HEK293T (cell line): Measurements from ENCODE around the gene GFOD2.

Experiments used
- CTCF ChIA-PET: fragments of 350-600 bp; formaldehyde crosslinking; extraction: SDS; loops from one replicate; lab custom pipeline; 2021; ENCODE audit warnings: antibody characterized with exemption, inconsistent platforms; lab: Yijun Ruan, JAX
- POLR2A ChIA-PET: fragments of 350-600 bp; formaldehyde crosslinking; extraction: SDS; loops from one replicate; lab custom pipeline; 2020; ENCODE audit warnings: antibody characterized with exemption, inconsistent platforms; lab: Yijun Ruan, JAX
- DNase-seq: peaks from one replicate; pipeline ENCODE4 v3.0.0; 2012; ENCODE audit warnings: mixed read lengths; ENCODE audit errors: extremely low spot score
- ARNT ChIP-seq: fragments of 450-650 bp; IDR thresholded peaks from 2 replicates; pipeline ENCODE4 v1.6.1; 2017; ENCODE audit warnings: mild to moderate bottlenecking
- BHLHE40 ChIP-seq: fragments of 450-650 bp; IDR thresholded peaks from 2 replicates; pipeline ENCODE4 v1.6.1; 2016; ENCODE audit warnings: mild to moderate bottlenecking, moderate library complexity, borderline replicate concordance
- CTBP1 ChIP-seq: fragments of 450-650 bp; IDR thresholded peaks from 2 replicates; pipeline ENCODE4 v1.6.1; 2016; ENCODE audit warnings: borderline replicate concordance
- ELF4 ChIP-seq: fragments of 450-650 bp; IDR thresholded peaks from 2 replicates; pipeline ENCODE4 v1.6.1; 2017; ENCODE audit warnings: antibody characterized with exemption
- FOXA1 ChIP-seq: fragments of 450-650 bp; IDR thresholded peaks from 2 replicates; pipeline ENCODE4 v1.6.1; 2016; ENCODE audit warnings: mild to moderate bottlenecking
- FOXK2 ChIP-seq: fragments of 450-650 bp; IDR thresholded peaks from 2 replicates; pipeline ENCODE4 v1.6.1; 2016; ENCODE audit warnings: mild to moderate bottlenecking
- FOXM1 ChIP-seq: fragments of 450-650 bp; IDR thresholded peaks from 2 replicates; pipeline ENCODE4 v1.6.1; 2017; ENCODE audit warnings: mild to moderate bottlenecking, borderline replicate concordance
- HDGF ChIP-seq: fragments of 450-650 bp; IDR thresholded peaks from 2 replicates; pipeline ENCODE4 v1.6.1; 2017; ENCODE audit warnings: antibody characterized with exemption, borderline replicate concordance
- L3MBTL2 ChIP-seq: fragments of 450-650 bp; conservative IDR thresholded peaks from 2 replicates; pipeline ENCODE4 v1.6.1; 2016; ENCODE audit warnings: mild to moderate bottlenecking
- LEF1 ChIP-seq: fragments of 450-650 bp; IDR thresholded peaks from 2 replicates; pipeline ENCODE4 v1.6.1; 2017; ENCODE audit warnings: mild to moderate bottlenecking, borderline replicate concordance
- NFRKB ChIP-seq: fragments of 450-650 bp; IDR thresholded peaks from 2 replicates; pipeline ENCODE4 v1.6.1; 2016; ENCODE audit warnings: mild to moderate bottlenecking, moderate library complexity
- SP1 ChIP-seq: fragments of 450-650 bp; IDR thresholded peaks from 2 replicates; pipeline ENCODE4 v1.6.1; 2017
- SUZ12 ChIP-seq: fragments of 450-650 bp; IDR thresholded peaks from 2 replicates; pipeline ENCODE4 v1.6.1; 2016; ENCODE audit warnings: mild to moderate bottlenecking
- TARDBP ChIP-seq: fragments of 450-650 bp; IDR thresholded peaks from 2 replicates; pipeline ENCODE4 v1.6.1; 2016
- ZNF384 ChIP-seq: fragments of 450-650 bp; IDR thresholded peaks from 2 replicates; pipeline ENCODE4 v1.6.1; 2016
- TF ChIP-seq, protein P1 (sequence below): fragments of 450-650 bp; IDR thresholded peaks from 2 replicates; pipeline ENCODE4 v1.6.1; 2016

Gene GFOD2, protein sequence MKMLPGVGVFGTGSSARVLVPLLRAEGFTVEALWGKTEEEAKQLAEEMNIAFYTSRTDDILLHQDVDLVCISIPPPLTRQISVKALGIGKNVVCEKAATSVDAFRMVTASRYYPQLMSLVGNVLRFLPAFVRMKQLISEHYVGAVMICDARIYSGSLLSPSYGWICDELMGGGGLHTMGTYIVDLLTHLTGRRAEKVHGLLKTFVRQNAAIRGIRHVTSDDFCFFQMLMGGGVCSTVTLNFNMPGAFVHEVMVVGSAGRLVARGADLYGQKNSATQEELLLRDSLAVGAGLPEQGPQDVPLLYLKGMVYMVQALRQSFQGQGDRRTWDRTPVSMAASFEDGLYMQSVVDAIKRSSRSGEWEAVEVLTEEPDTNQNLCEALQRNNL

DNA sequence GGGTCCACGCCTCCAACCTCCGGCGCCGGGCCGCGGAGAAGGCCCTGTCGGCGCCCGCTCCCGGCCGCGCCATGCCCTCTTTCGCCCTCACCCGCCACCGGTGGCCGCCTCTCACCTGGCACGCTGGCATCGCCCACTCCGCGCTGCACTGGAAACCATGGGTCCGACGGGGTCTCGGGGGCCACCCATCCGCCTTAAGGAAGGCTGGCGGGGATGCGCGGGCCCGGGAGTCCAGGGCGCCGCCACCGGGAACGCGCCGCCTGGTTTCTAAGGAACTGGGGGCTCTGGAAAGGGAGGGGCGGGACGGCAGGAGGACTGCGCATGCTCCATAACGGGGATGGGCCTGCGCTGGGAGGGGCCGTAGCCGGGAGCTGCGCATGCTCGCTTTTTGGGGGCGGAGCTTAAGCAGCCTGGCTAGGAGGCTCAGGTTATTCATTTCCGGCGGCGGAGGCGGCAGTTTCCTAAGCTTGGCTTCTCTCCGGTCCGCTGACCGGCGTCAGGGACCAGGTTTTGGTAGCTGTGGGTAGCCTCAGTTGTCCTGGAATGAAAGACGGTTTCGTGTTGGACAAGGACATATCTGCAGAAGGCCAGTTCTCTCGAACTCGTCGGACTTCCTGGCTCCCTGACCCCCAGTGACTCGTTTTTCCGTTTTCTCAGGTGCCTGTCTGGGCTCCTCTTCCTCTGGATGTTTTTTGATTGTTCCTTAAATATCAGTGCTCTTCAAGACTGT is at the start of gene GFOD2:
Gene GFOD2, minus strand, starts transcription at position 269 of the 730 bp plus-strand sequence. CDS start 33,601 bp downstream, outside the sequence.
- TF ChIP-seq L3MBTL2 = no peak
- no peak for TF ChIP-seq FOXA1
- CTCF ChIA-PET = no interaction called here
- POLR2A ChIA-PET = interaction anchor here (0.5 to 2.1 kb wide), 31 partner anchors 8 to 216 kb away, joined by 3 to 12 read pairs (median 4); partner anchors contain the start of genes ACD, ENKD1, RANBP10 and TSNAXIP1
- peak; percentile 100 for DNase-seq

DNA sequence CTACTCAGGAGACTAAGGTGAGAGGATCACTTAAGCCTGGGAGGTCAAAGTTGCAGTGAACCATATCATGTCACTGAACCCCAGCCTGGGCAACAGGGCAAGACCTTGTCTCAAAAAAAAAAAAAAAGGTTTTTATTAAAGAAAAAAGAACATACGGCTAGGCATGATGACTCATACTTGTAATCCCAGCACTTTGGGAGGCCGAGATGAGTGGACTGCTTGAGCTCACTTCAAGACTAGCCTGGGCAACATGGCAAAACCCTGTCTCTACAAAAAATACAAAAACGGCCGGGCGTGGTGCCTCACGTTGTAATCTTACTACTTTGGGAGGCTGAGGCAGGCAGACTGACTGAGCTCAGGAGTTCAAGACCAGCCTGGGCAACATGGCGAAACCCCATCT is 48.8 kb upstream of the GFOD2 start:
- TF ChIP-seq L3MBTL2 = no peak
- TF ChIP-seq FOXA1 = no peak
- no peak for TF ChIP-seq SP1
- no peak for TF ChIP-seq BHLHE40
- no peak for TF ChIP-seq FOXK2
- no peak for TF ChIP-seq TARDBP
- TF ChIP-seq SUZ12 = no peak
- no peak for TF ChIP-seq ELF4
- no peak for TF ChIP-seq LEF1
- TF ChIP-seq NFRKB = no peak
- TF ChIP-seq, protein P1, sequence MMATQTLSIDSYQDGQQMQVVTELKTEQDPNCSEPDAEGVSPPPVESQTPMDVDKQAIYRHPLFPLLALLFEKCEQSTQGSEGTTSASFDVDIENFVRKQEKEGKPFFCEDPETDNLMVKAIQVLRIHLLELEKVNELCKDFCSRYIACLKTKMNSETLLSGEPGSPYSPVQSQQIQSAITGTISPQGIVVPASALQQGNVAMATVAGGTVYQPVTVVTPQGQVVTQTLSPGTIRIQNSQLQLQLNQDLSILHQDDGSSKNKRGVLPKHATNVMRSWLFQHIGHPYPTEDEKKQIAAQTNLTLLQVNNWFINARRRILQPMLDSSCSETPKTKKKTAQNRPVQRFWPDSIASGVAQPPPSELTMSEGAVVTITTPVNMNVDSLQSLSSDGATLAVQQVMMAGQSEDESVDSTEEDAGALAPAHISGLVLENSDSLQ = no peak
- no peak for TF ChIP-seq CTBP1
- no peak for TF ChIP-seq FOXM1
- no peak for TF ChIP-seq HDGF
- TF ChIP-seq ARNT = no peak
- no peak for TF ChIP-seq ZNF384
- ChIA-PET CTCF (no interaction called here), POLR2A (no interaction called here)
- no peak for DNase-seq

DNA sequence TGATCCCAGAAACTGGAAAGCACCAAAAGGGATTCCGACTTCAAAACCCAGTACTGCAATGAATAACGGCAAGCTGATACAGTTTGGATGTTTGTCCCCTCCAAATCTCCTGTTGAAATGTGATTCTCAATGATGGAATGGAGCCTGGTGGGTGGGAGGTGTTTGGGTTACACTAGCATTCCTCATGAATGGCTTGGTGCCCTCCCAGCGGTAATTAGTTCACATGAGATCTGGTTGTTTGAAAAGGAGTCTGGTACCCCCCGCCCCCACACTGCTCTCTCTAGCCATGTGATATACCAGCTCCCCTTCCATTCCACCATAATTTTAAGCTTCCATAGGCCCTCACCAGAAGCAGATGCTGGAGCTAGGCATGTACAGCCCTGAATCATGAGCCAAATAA is 47.2 kb upstream of the GFOD2 start:
- TF ChIP-seq NFRKB (no peak), FOXM1 (no peak), ELF4 (no peak), SUZ12 (no peak), HDGF (no peak), SP1 (no peak), L3MBTL2 (no peak)
- TF ChIP-seq, protein P1 = no peak
- DNase-seq = no peak
- ChIA-PET POLR2A (no interaction called here), CTCF (interaction anchor here (0.7 kb wide), 1 partner anchor 322 kb away, joined by 3 read pairs; no protein-coding TSS in a partner anchor)

DNA sequence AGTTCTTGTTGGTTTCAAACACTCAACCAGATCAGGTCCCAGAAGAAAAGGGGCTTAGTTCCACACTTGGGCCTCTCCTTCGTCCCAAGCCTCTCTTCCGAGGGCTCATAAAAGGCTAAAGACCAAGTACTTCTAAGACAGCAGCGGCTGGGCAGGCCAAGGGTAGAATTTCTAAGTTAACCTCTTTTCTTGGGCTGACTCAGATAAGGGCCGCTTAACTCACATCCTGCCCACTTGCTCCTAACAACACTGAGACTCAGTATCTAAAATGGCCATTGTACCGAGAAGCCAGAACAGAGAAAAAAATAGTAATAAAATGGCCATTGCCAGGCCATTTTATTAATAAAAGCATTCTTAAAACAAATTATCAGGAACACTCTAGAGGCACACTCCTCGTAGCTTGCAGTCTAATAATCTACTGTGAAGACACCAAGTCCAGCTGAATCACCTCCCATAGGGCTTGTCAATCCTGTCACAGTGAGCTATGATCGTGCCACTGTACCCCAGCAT is 45.1 kb upstream of the GFOD2 start:
- ChIA-PET CTCF (no interaction called here), POLR2A (no interaction called here)
- DNase-seq = no peak
- TF ChIP-seq NFRKB (no peak), SUZ12 (no peak), FOXM1 (no peak), TARDBP (no peak), CTBP1 (no peak), SP1 (no peak), ARNT (no peak), ZNF384 (no peak), LEF1 (no peak), ELF4 (no peak), FOXK2 (no peak), HDGF (no peak), L3MBTL2 (no peak), BHLHE40 (no peak)
- TF ChIP-seq, protein P1 = no peak

DNA sequence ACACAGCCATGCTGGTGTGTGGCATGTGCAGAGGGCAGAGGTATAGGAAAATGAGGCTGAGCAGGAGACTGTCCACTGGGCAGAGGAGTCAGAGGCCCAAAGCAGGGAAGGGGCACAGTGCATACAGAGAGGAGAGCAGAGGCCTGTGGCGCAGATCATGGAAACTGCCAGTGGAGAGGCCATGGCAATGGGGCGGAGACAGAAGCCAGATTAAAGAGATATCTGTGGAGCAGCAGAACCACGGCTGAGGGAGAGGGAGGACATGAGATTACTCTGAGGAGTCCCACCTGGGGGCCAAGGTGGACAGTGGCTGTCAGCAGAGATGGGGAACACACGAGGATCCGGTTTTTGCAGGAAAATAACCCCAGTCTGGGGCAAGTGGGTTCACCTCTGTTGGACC is 44.0 kb upstream of the GFOD2 start:
- POLR2A ChIA-PET = no interaction called here

More for the DNA sequence above, 44.0 kb upstream of the GFOD2 start:
- DNase-seq = no peak
- TF ChIP-seq BHLHE40 (no peak), ARNT (no peak), HDGF (no peak), NFRKB (no peak), ELF4 (no peak), CTBP1 (no peak), ZNF384 (no peak)
- TF ChIP-seq, protein P1 = no peak
- CTCF ChIA-PET = no interaction called here
